ENCODE measurements around the gene TPP1. TPM values are rescaled to one million over a fixed set of nuclear protein-coding genes. Genes with fewer than 3 reads are reported as not detected.

The TPP1 gene
- total RNA-seq, 1 donor from 2014 or later = 37.7 TPM

- Mint-ChIP-seq H3K27ac (ENCODE audit: unreplicated experiment) (no peak overlapping the region), H3K4me1 (ENCODE audit: low read depth, unreplicated experiment) (no peaks in the 10 kb centered on the region), H3K36me3 (ENCODE audit: unreplicated experiment) (peaks cover 11% of the 10 kb centered on the region), H3K4me3 (ENCODE audit: unreplicated experiment) (no peak overlapping the region), H3K27me3 (ENCODE audit: unreplicated experiment) (peaks cover 2% of the 10 kb centered on the region), H3K9me3 (ENCODE audit: unreplicated experiment) (no peaks in the 10 kb centered on the region)
- TF ChIP-seq CTCF (IDR thresholded peaks at IDR 0.05; ENCODE audit: partially characterized antibody, unreplicated experiment) = no peak
- DNase-seq = no peak
These were observed 18.6 kb upstream of the TPP1 start for GRCh38 chr11:6637871-6638270.

- no peak for TF ChIP-seq CTCF (IDR thresholded peaks at IDR 0.05; ENCODE audit: partially characterized antibody, unreplicated experiment)
- peaks cover 7% of the 10 kb centered on the region for H3K27me3 Mint-ChIP-seq (ENCODE audit: unreplicated experiment)
- no peak overlapping the region for H3K27ac Mint-ChIP-seq (ENCODE audit: unreplicated experiment)
- peaks cover 17% of the 10 kb centered on the region for H3K36me3 Mint-ChIP-seq (ENCODE audit: unreplicated experiment)
- H3K4me1 Mint-ChIP-seq (ENCODE audit: low read depth, unreplicated experiment) = no peaks in the 10 kb centered on the region
- no peaks in the 10 kb centered on the region for H3K9me3 Mint-ChIP-seq (ENCODE audit: unreplicated experiment)
- DNase-seq = no peak
- H3K4me3 Mint-ChIP-seq (ENCODE audit: unreplicated experiment) = no peak overlapping the region
These were observed 17.3 kb upstream of the TPP1 start for GRCh38 chr11:6636480-6636879.

GRCh38 chr11:6635082-6635932, 16.1 kb upstream of the TPP1 start:
- peaks cover 15% of the 10 kb centered on the region for H3K27me3 Mint-ChIP-seq (ENCODE audit: unreplicated experiment)
- H3K9me3 Mint-ChIP-seq (ENCODE audit: unreplicated experiment) = peaks cover 2% of the 10 kb centered on the region
- peaks cover 23% of the 10 kb centered on the region for H3K36me3 Mint-ChIP-seq (ENCODE audit: unreplicated experiment)
- H3K4me3 Mint-ChIP-seq (ENCODE audit: unreplicated experiment) = no peak overlapping the region
- peak; percentile 74 for DNase-seq
- H3K4me1 Mint-ChIP-seq (ENCODE audit: low read depth, unreplicated experiment) = no peaks in the 10 kb centered on the region
- TF ChIP-seq CTCF (IDR thresholded peaks at IDR 0.05; ENCODE audit: partially characterized antibody, unreplicated experiment) = no peak
- no peak overlapping the region for H3K27ac Mint-ChIP-seq (ENCODE audit: unreplicated experiment)

- Mint-ChIP-seq H3K27ac (ENCODE audit: unreplicated experiment) (no peak overlapping the region), H3K4me1 (ENCODE audit: low read depth, unreplicated experiment) (no peaks in the 10 kb centered on the region), H3K4me3 (ENCODE audit: unreplicated experiment) (no peak overlapping the region), H3K36me3 (ENCODE audit: unreplicated experiment) (peaks cover 23% of the 10 kb centered on the region), H3K27me3 (ENCODE audit: unreplicated experiment) (peaks cover 17% of the 10 kb centered on the region), H3K9me3 (ENCODE audit: unreplicated experiment) (peaks cover 2% of the 10 kb centered on the region)
- DNase-seq = no peak
- TF ChIP-seq CTCF (IDR thresholded peaks at IDR 0.05; ENCODE audit: partially characterized antibody, unreplicated experiment) = no peak
These were observed 15.3 kb upstream of the TPP1 start for GRCh38 chr11:6634534-6634933.
